ENCODE data around the gene SMPD2. TPM values are rescaled to one million over a fixed set of nuclear protein-coding genes. Genes with fewer than 3 reads are reported as not detected.

Gene SMPD2
- total RNA-seq, 3 donors from 2014 or later: 8.5 to 26.2 (median 12.1) TPM

DNA sequence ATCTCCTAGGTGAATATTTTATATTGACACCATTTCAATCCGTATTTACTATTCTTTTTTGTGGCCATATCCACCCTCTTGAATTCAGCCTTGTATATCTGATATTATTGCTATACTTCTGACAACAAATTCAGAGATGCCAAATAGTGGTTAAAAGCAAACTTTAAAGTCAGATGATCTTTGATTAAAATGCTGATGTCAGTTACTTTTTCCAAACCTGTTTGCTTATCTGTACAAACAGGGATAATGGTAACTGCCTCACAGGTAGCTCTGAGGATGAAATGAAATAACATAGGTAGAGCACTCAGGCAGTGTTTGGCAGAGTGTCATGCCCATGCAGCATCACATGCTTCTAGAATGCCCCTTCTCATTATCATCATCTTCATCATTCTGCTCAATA, 19.3 kb upstream of the SMPD2 start:
- Histone ChIP-seq H3K27me3 (no peaks in the 10 kb centered on the region), H3K9me3 (no peaks in the 10 kb centered on the region), H3K36me3 (no peaks in the 10 kb centered on the region), H3K4me3 (no peak overlapping the region), H3K4me1 (no peaks in the 10 kb centered on the region), H3K27ac (no peak overlapping the region)
- no peak for TF ChIP-seq POLR2A (IDR thresholded peaks at IDR 0.05)
- TF ChIP-seq, protein P1, sequence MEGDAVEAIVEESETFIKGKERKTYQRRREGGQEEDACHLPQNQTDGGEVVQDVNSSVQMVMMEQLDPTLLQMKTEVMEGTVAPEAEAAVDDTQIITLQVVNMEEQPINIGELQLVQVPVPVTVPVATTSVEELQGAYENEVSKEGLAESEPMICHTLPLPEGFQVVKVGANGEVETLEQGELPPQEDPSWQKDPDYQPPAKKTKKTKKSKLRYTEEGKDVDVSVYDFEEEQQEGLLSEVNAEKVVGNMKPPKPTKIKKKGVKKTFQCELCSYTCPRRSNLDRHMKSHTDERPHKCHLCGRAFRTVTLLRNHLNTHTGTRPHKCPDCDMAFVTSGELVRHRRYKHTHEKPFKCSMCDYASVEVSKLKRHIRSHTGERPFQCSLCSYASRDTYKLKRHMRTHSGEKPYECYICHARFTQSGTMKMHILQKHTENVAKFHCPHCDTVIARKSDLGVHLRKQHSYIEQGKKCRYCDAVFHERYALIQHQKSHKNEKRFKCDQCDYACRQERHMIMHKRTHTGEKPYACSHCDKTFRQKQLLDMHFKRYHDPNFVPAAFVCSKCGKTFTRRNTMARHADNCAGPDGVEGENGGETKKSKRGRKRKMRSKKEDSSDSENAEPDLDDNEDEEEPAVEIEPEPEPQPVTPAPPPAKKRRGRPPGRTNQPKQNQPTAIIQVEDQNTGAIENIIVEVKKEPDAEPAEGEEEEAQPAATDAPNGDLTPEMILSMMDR (IDR thresholded peaks at IDR 0.05): no peak
- no peak for TF ChIP-seq POLR2AphosphoS5 (IDR thresholded peaks at IDR 0.05)
- intact Hi-C loops (cut with DNase I; ENCODE audit: low total_unique reads): no loop called here
- no peak for DNase-seq (ENCODE audit: low spot score in 2 of 2)

- Histone ChIP-seq H3K4me1 (no peaks in the 10 kb centered on the region), H3K27me3 (no peaks in the 10 kb centered on the region), H3K4me3 (no peak overlapping the region), H3K36me3 (no peaks in the 10 kb centered on the region), H3K9me3 (no peaks in the 10 kb centered on the region), H3K27ac (no peak overlapping the region)
- no peak for TF ChIP-seq POLR2A (IDR thresholded peaks at IDR 0.05)
- TF ChIP-seq, protein P1 (IDR thresholded peaks at IDR 0.05): no peak
- TF ChIP-seq POLR2AphosphoS5 (IDR thresholded peaks at IDR 0.05): no peak
- DNase-seq (ENCODE audit: low spot score in 2 of 2): no peak
- intact Hi-C loops (cut with DNase I; ENCODE audit: low total_unique reads): no loop called here
Observed at GRCh38 chr6:109424946-109425345, 15.6 kb upstream of the SMPD2 start.

GRCh38 chr6:109428889-109429477, 11.5 kb upstream of the SMPD2 start:
- no peaks in the 10 kb centered on the region for H3K4me1 ChIP-seq

GRCh38 chr6:109429496-109429895, 11.0 kb upstream of the SMPD2 start:
- no peaks in the 10 kb centered on the region for H3K4me1 ChIP-seq
- no peaks in the 10 kb centered on the region for H3K36me3 ChIP-seq
- TF ChIP-seq POLR2AphosphoS5 (IDR thresholded peaks at IDR 0.05) (no peak), POLR2A (IDR thresholded peaks at IDR 0.05) (no peak)
- TF ChIP-seq, protein P1 (IDR thresholded peaks at IDR 0.05): no peak
- DNase-seq (ENCODE audit: low spot score in 2 of 2): no peak
- no peak overlapping the region for H3K4me3 ChIP-seq
- no peaks in the 10 kb centered on the region for H3K27me3 ChIP-seq
- no peaks in the 10 kb centered on the region for H3K9me3 ChIP-seq
- H3K27ac ChIP-seq: peak overlapping the region in 1 of 2 donors; percentile 16
- intact Hi-C loops (cut with DNase I; ENCODE audit: low total_unique reads): no loop called here

More at GRCh38 chr6:109428889-109429477, 11.5 kb upstream of the SMPD2 start:
- intact Hi-C loops (cut with DNase I; ENCODE audit: low total_unique reads): no loop called here
- H3K4me3 ChIP-seq: peak overlapping the region in 1 of 3 donors; percentile 26
- H3K27ac ChIP-seq: no peak overlapping the region
- no peaks in the 10 kb centered on the region for H3K36me3 ChIP-seq
- no peak for TF ChIP-seq POLR2A (IDR thresholded peaks at IDR 0.05)
- TF ChIP-seq, protein P1 (IDR thresholded peaks at IDR 0.05): no peak
- TF ChIP-seq POLR2AphosphoS5 (IDR thresholded peaks at IDR 0.05): no peak
- H3K27me3 ChIP-seq: no peaks in the 10 kb centered on the region
- no peaks in the 10 kb centered on the region for H3K9me3 ChIP-seq
- no peak for DNase-seq (ENCODE audit: low spot score in 2 of 2)

GRCh38 chr6:109434456-109434855, 6.1 kb upstream of the SMPD2 start:
- TF ChIP-seq POLR2AphosphoS5 (IDR thresholded peaks at IDR 0.05): no peak
- TF ChIP-seq, protein P1 (IDR thresholded peaks at IDR 0.05): no peak
- intact Hi-C loops (cut with DNase I; ENCODE audit: low total_unique reads): no loop called here
- Histone ChIP-seq H3K27me3 (no peaks in the 10 kb centered on the region), H3K36me3 (no peaks in the 10 kb centered on the region), H3K4me3 (no peak overlapping the region), H3K27ac (no peak overlapping the region), H3K4me1 (no peaks in the 10 kb centered on the region), H3K9me3 (no peaks in the 10 kb centered on the region)
- DNase-seq (ENCODE audit: low spot score in 2 of 2): no peak
